ENCODE results near the gene IRF7. TPM values are rescaled to one million over a fixed set of nuclear protein-coding genes. Genes with fewer than 3 reads are reported as not detected.

The IRF7 gene
- total and polyA plus RNA-seq, 2 of the 4 experiments (the other 2 are of a cell fraction) = 1.6 to 4.5 TPM

DNA sequence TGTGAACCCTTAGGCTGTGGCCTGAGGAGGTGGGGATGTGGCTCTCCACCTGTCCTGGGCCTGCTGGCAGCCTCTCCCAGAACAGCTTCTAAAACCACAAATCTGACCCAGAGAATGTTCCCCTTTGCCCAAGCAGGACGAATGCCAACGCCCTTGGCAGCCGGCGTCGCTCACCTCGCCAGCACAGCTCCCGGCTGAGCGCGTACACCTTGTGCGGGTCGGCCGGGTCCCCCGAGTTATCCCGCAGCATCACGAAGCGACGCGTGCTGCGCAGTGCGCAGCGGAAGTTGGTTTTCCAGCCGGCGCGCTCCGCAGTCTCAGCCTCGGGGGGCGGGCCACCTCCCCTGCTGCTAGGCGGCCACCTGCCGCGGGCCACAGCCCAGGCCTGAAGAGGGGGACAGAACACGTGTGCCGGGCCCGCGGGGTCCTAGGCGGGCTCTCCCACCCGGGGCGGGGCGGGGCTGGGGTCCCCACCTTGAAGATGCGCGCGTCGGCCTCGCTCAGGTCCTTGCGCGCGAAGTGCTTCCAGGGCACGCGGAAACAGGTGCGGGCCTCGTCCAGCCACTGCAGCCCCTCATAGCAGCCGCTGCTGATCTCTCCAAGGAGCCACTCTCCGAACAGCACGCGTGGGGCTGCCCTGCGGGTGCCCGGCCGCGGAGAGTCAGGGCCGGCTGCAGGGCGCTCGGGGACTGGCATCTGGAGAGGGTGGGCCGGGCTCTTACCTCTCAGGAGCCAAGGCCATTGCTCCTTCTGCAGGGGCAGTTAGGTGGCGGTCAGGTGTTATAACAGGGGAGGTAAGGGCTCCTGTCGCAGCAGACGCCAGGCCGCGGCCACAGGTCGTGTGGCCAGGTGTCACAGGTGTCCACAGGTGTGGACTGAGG is 887 bp downstream of the IRF7 start:
- peaks cover 41% of the 10 kb centered on the region for H3K36me3 ChIP-seq (ENCODE audit: control insufficient read depth, insufficient read depth, low read length)
- H3K56ac ChIP-seq (ENCODE audit: extremely low read depth, insufficient read depth, low read length) = no peak overlapping the region
- peak overlapping the region; percentile 74; the same call in 1 of the 2 replicates for H4K91ac ChIP-seq (ENCODE audit: insufficient read depth, low read depth, low read length)
- H3K18ac ChIP-seq (ENCODE audit: low read depth, low read length) = peak overlapping the region; percentile 56; the same call in 1 of the 2 replicates
- intact Hi-C loops (cut with micrococcal nuclease) (no loop called here), dilution Hi-C loops (cut with HindIII; ENCODE audit: low sequenced_read_pairs, unreplicated experiment) (no loop called here), in situ Hi-C loops (cut with MboI; ENCODE audit: low sequenced_read_pairs) (no loop called here)
- H3K14ac ChIP-seq (replicated peaks; ENCODE audit: low read depth, low read length) = peak overlapping the region; percentile 76; the same call in 1 of the 2 replicates
- no peaks in the 10 kb centered on the region for H3K27me3 ChIP-seq (ENCODE audit: control insufficient read depth, insufficient read depth, low read length)
- TF ChIP-seq BHLHE40 (IDR thresholded peaks at IDR 0.05; ENCODE audit: low read depth, low read length) (no peak), RFX5 (IDR thresholded peaks at IDR 0.05; ENCODE audit: low read depth, low read length) (no peak), CHD1 (IDR thresholded peaks at IDR 0.05; ENCODE audit: low read depth, low read length) (no peak), MAFK (IDR thresholded peaks at IDR 0.05; ENCODE audit: low read depth, low read length) (no peak), RAD21 (IDR thresholded peaks at IDR 0.05; ENCODE audit: low read length) (no peak), POLR2A (IDR thresholded peaks at IDR 0.05; ENCODE audit: low read depth, low read length) (no peak), RCOR1 (IDR thresholded peaks at IDR 0.05; ENCODE audit: insufficient replicate concordance, low read length) (no peak), CEBPB (IDR thresholded peaks at IDR 0.05; ENCODE audit: low read depth, low read length) (no peak)
- TF ChIP-seq, protein P1, sequence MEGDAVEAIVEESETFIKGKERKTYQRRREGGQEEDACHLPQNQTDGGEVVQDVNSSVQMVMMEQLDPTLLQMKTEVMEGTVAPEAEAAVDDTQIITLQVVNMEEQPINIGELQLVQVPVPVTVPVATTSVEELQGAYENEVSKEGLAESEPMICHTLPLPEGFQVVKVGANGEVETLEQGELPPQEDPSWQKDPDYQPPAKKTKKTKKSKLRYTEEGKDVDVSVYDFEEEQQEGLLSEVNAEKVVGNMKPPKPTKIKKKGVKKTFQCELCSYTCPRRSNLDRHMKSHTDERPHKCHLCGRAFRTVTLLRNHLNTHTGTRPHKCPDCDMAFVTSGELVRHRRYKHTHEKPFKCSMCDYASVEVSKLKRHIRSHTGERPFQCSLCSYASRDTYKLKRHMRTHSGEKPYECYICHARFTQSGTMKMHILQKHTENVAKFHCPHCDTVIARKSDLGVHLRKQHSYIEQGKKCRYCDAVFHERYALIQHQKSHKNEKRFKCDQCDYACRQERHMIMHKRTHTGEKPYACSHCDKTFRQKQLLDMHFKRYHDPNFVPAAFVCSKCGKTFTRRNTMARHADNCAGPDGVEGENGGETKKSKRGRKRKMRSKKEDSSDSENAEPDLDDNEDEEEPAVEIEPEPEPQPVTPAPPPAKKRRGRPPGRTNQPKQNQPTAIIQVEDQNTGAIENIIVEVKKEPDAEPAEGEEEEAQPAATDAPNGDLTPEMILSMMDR (conservative IDR thresholded peaks at IDR 0.05; ENCODE audit: low read depth, low read length) = no peak
- TF ChIP-seq, protein P2, sequence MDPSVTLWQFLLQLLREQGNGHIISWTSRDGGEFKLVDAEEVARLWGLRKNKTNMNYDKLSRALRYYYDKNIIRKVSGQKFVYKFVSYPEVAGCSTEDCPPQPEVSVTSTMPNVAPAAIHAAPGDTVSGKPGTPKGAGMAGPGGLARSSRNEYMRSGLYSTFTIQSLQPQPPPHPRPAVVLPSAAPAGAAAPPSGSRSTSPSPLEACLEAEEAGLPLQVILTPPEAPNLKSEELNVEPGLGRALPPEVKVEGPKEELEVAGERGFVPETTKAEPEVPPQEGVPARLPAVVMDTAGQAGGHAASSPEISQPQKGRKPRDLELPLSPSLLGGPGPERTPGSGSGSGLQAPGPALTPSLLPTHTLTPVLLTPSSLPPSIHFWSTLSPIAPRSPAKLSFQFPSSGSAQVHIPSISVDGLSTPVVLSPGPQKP (IDR thresholded peaks at IDR 0.05; ENCODE audit: borderline replicate concordance, low read depth, low read length) = no peak
- H2AK9ac ChIP-seq (replicated peaks; ENCODE audit: low read depth, low read length, poor library complexity) = peak overlapping the region; percentile 98
- H2AK5ac ChIP-seq (ENCODE audit: low read depth, low read length) = peak overlapping the region; percentile 92
- ATAC-seq (ENCODE audit: low read depth) (no peak), DNase-seq (no peak)
- ChIA-PET CTCF (no interaction called here), POLR2A (ENCODE audit: unreplicated experiment) (no interaction called here)
- H3K9me1 ChIP-seq (ENCODE audit: insufficient read depth, low read length) = no peaks in the 10 kb centered on the region
- peaks cover 2 to 39% of the 10 kb centered on the region in 2 experiments; a peak in 3 of 4 replicates for H3K79me1 ChIP-seq (ENCODE audit: low read depth in 1 of 2, low read length in 2 of 2)
- BruUV-seq (replicated peaks) = no TSS peak
- no peaks in the 10 kb centered on the region for H3K9me3 ChIP-seq (ENCODE audit: control insufficient read depth, insufficient read depth, low read length)
- peak overlapping the region; percentile 41; the same call in 1 of the 2 replicates for H3K23ac ChIP-seq (ENCODE audit: low read depth, low read length)
- H3K27ac ChIP-seq (ENCODE audit: insufficient read depth, low read length) = peak overlapping the region; percentile 96
- peak overlapping the region; percentile 43 to 61; a peak in 2 of 4 replicates for H4K8ac ChIP-seq (ENCODE audit: low read depth in 2 of 2, low read length in 2 of 2)
- peak overlapping the region; percentile 75 for H4K5ac ChIP-seq (ENCODE audit: low read depth, low read length)
- peak overlapping the region; percentile 92 for H3K9ac ChIP-seq (ENCODE audit: low read depth, low read length)
- H2BK5ac ChIP-seq (ENCODE audit: low read depth, low read length, poor library complexity, severe bottlenecking) = peak overlapping the region; percentile 69
- peak overlapping the region; percentile 96 for H3K4me2 ChIP-seq (ENCODE audit: low read depth, low read length)
- 70% methylated on average over 50 of the region's 68 CpGs; no CpG with 5 or more reads in 1 of the 2 experiments for WGBS, 2 experiments (ENCODE audit: extremely low coverage in 2 of 2, insufficient read length in 1 of 2)
- peak overlapping the region; percentile 93 for H2AFZ ChIP-seq (replicated peaks; ENCODE audit: low read length, poor library complexity)
- no peak overlapping the region for H2BK120ac ChIP-seq (ENCODE audit: low read depth, low read length)
- peak overlapping the region; percentile 91 for H3K4me3 ChIP-seq (ENCODE audit: insufficient read depth, low read depth, low read length)
- peaks cover 39% of the 10 kb centered on the region for H4K20me1 ChIP-seq (ENCODE audit: insufficient read depth, low read length)
- no peak overlapping the region for H2BK20ac ChIP-seq (ENCODE audit: low read depth, low read length)
- no peak overlapping the region for H2BK15ac ChIP-seq (ENCODE audit: low read depth, low read length)
- peak overlapping the region; percentile 95 for H3K4ac ChIP-seq (ENCODE audit: low read depth, low read length)
- H3K4me1 ChIP-seq (ENCODE audit: control insufficient read depth, insufficient read depth, low read length) = peaks cover 4% of the 10 kb centered on the region; the same call in 1 of the 2 replicates
